WTC11 (cell line): ENCODE results near the gene SHOX. TPM values are rescaled to one million over a fixed set of nuclear protein-coding genes. Genes with fewer than 3 reads are reported as not detected.
A peak's percentile ranks its signal among the peaks of the same experiment; 100 is the strongest.

ENCODE experiments used
- ATAC-seq: fragments of 200-7000 bp; cut with Tn5 transposase; 2 replicates; pipeline ENCODE4 v1.10.0; 2021; ENCODE audit warnings: mild to moderate bottlenecking, moderate library complexity
- CTCF ChIA-PET: fragments of 300-600 bp; sonication (Branson Sonifier 250); formaldehyde crosslinking; loops from one replicate; lab custom pipeline; 2021; ENCODE audit warnings: antibody characterized with exemption; lab: Charles Lee
- POLR2A ChIA-PET: fragments of 350-600 bp; sonication (Branson Sonifier 250); formaldehyde crosslinking; loops from one replicate; lab custom pipeline; 2021; ENCODE audit warnings: antibody characterized with exemption; lab: Charles Lee
- DNase-seq: peaks from one replicate; pipeline ENCODE4 v3.0.0; 2021; ENCODE audit warnings: low spot score
- H3K27ac Mint-ChIP-seq: 2 replicates; pipeline ENCODE4 v1.8.0; 2021; ENCODE audit warnings: mixed read lengths
- H3K27me3 Mint-ChIP-seq: 2 replicates; pipeline ENCODE4 v1.8.0; 2021; ENCODE audit warnings: low read depth, mild to moderate bottlenecking, moderate library complexity, mixed read lengths
- H3K36me3 Mint-ChIP-seq: 2 replicates; pipeline ENCODE4 v1.8.0; 2021; ENCODE audit warnings: mixed read lengths
- H3K4me1 Mint-ChIP-seq: 2 replicates; pipeline ENCODE4 v1.8.0; 2022; ENCODE audit warnings: mixed read lengths
- H3K4me3 Mint-ChIP-seq: 2 replicates; pipeline ENCODE4 v1.8.0; 2021; ENCODE audit warnings: mild to moderate bottlenecking, moderate library complexity, mixed read lengths
- H3K9me3 Mint-ChIP-seq: 2 replicates; pipeline ENCODE4 v1.8.0; 2021; ENCODE audit warnings: mixed read lengths
- CREM ChIP-seq: sonication (generic); formaldehyde crosslinking; IDR thresholded peaks from 2 replicates; pipeline ENCODE4 v1.8.1; 2022; ENCODE audit warnings: mild to moderate bottlenecking, missing genetic modification reagents, moderate library complexity
- ELF4 ChIP-seq: sonication (generic); formaldehyde crosslinking; IDR thresholded peaks from 2 replicates; pipeline ENCODE4 v1.8.1; 2022; ENCODE audit warnings: low read depth, mild to moderate bottlenecking, moderate library complexity, missing genetic modification reagents
- EMX1 ChIP-seq: fragments of 250-450 bp; sonication (Bioruptor Pico); IDR thresholded peaks from 2 replicates; pipeline ENCODE4 v1.8.0; 2021; ENCODE audit warnings: mild to moderate bottlenecking
- FOXJ3 ChIP-seq: sonication (generic); formaldehyde crosslinking; IDR thresholded peaks from 2 replicates; pipeline ENCODE4 v1.9.0; 2021; ENCODE audit warnings: missing genetic modification reagents, mild to moderate bottlenecking, borderline replicate concordance
- GABPB1 ChIP-seq: sonication (generic); formaldehyde crosslinking; IDR thresholded peaks from 2 replicates; pipeline ENCODE4 v1.8.1; 2023; ENCODE audit warnings: mild to moderate bottlenecking, missing genetic modification reagents
- GTF2I ChIP-seq: fragments of 250-450 bp; sonication (Bioruptor Pico); conservative IDR thresholded peaks from 2 replicates; pipeline ENCODE4 v1.4.0; 2021; ENCODE audit warnings: mild to moderate bottlenecking
- JUN ChIP-seq: sonication (generic); formaldehyde crosslinking; IDR thresholded peaks from 2 replicates; pipeline ENCODE4 v1.8.0; 2023; ENCODE audit warnings: mild to moderate bottlenecking, missing genetic modification reagents
- NFATC4 ChIP-seq: fragments of 250-450 bp; sonication (Bioruptor Pico); IDR thresholded peaks from 2 replicates; pipeline ENCODE4 v1.9.0; 2021; ENCODE audit warnings: mild to moderate bottlenecking
- NFE2L1 ChIP-seq: sonication (generic); formaldehyde crosslinking; IDR thresholded peaks from 2 replicates; pipeline ENCODE4 v1.8.1; 2023; ENCODE audit warnings: missing genetic modification reagents
- NR2C2 ChIP-seq: sonication (generic); formaldehyde crosslinking; IDR thresholded peaks from 2 replicates; pipeline ENCODE4 v1.8.0; 2022; ENCODE audit warnings: mild to moderate bottlenecking, missing genetic modification reagents
- OVOL2 ChIP-seq: fragments of 250-450 bp; sonication (Bioruptor Pico); IDR thresholded peaks from 2 replicates; pipeline ENCODE4 v1.9.0; 2021; ENCODE audit warnings: mild to moderate bottlenecking, borderline replicate concordance
- SMAD4 ChIP-seq: sonication (generic); formaldehyde crosslinking; IDR thresholded peaks from 2 replicates; pipeline ENCODE4 v1.8.0; 2022; ENCODE audit warnings: mild to moderate bottlenecking, missing genetic modification reagents
- SOX15 ChIP-seq: fragments of 250-450 bp; sonication (Bioruptor Pico); IDR thresholded peaks from 2 replicates; pipeline ENCODE4 v1.9.0; 2021; ENCODE audit warnings: mild to moderate bottlenecking
- TP53 ChIP-seq: sonication (generic); formaldehyde crosslinking; IDR thresholded peaks from 2 replicates; pipeline ENCODE4 v1.8.1; 2023; ENCODE audit warnings: mild to moderate bottlenecking, missing genetic modification reagents
- ZNF138 ChIP-seq: sonication (generic); formaldehyde crosslinking; conservative IDR thresholded peaks from 2 replicates; pipeline ENCODE4 v1.8.1; 2022; ENCODE audit warnings: mild to moderate bottlenecking, moderate library complexity, missing genetic modification reagents
- total RNA-seq: library from RNA; stranded (reverse); gene quantifications from 3 replicates; pipeline ENCODE4 v1.2.3, GENCODE V29; 2021
- TF ChIP-seq, protein P1 (sequence below): sonication (generic); formaldehyde crosslinking; conservative IDR thresholded peaks from 2 replicates; pipeline ENCODE4 v1.8.1; 2022; ENCODE audit warnings: mild to moderate bottlenecking, missing genetic modification reagents
- TF ChIP-seq, protein P2 (sequence below): fragments of 250-450 bp; sonication (Bioruptor Pico); IDR thresholded peaks from 2 replicates; pipeline ENCODE4 v1.8.0; 2021; ENCODE audit warnings: mild to moderate bottlenecking
- TF ChIP-seq, protein P3 (sequence below): sonication (generic); formaldehyde crosslinking; IDR thresholded peaks from 2 replicates; pipeline ENCODE4 v1.8.1; 2023; ENCODE audit warnings: mild to moderate bottlenecking, moderate library complexity, missing genetic modification reagents
- TF ChIP-seq, protein P4 (sequence below): sonication (generic); formaldehyde crosslinking; IDR thresholded peaks from 2 replicates; pipeline ENCODE4 v1.8.1; 2023; ENCODE audit warnings: mild to moderate bottlenecking, missing genetic modification reagents, moderate library complexity

Gene SHOX
- total RNA-seq, 1 experiment from 2014 or later, result 0.09 TPM

DNA sequence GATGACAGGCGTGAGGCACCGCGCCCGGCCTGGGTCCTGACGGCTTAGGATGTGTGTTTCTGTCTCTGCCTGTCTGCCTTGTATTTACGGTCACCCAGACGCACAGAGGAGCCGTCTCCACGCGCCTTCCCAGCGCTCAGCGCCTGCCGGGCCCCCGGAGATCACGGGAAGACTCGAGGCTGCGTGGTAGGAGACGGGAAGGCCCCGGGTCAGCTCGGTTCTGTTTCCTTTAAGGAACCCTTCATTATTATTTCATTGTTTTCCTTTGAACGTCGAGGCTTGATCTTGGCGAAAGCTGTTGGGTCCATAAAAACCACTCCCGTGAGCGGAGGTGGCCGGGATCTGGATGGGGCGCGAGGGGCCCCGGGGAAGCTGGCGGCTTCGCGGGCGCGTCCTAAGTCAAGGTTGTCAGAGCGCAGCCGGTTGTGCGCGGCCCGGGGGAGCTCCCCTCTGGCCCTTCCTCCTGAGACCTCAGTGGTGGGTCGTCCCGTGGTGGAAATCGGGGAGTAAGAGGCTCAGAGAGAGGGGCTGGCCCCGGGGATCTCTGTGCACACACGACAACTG, 1.3 kb downstream of the SHOX start:
- H3K27me3 Mint-ChIP-seq, result peaks cover 93% of the 10 kb centered on the region
- no peak for DNase-seq
- peaks cover 9% of the 10 kb centered on the region for H3K36me3 Mint-ChIP-seq
- TF ChIP-seq ELF4 (CRISPR knock-in tag) (no peak), NFE2L1 (no peak), GABPB1 (no peak), GTF2I (CRISPR knock-in tag) (no peak), EMX1 (CRISPR knock-in tag) (no peak), ZNF138 (no peak), FOXJ3 (CRISPR knock-in tag) (no peak), SOX15 (CRISPR knock-in tag) (no peak)
- TF ChIP-seq, protein P1, sequence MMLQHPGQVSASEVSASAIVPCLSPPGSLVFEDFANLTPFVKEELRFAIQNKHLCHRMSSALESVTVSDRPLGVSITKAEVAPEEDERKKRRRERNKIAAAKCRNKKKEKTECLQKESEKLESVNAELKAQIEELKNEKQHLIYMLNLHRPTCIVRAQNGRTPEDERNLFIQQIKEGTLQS (CRISPR knock-in tag), result no peak
- TF ChIP-seq, all 79 proteins: peak for 0
- CTCF ChIA-PET, result no interaction called here
- no peaks in the 10 kb centered on the region for H3K9me3 Mint-ChIP-seq
- no peak overlapping the region for H3K27ac Mint-ChIP-seq
- ATAC-seq, result no peak
- peaks cover 66% of the 10 kb centered on the region for H3K4me1 Mint-ChIP-seq
- H3K4me3 Mint-ChIP-seq, result peak overlapping the region; percentile 65
- POLR2A ChIA-PET, result no interaction called here

DNA sequence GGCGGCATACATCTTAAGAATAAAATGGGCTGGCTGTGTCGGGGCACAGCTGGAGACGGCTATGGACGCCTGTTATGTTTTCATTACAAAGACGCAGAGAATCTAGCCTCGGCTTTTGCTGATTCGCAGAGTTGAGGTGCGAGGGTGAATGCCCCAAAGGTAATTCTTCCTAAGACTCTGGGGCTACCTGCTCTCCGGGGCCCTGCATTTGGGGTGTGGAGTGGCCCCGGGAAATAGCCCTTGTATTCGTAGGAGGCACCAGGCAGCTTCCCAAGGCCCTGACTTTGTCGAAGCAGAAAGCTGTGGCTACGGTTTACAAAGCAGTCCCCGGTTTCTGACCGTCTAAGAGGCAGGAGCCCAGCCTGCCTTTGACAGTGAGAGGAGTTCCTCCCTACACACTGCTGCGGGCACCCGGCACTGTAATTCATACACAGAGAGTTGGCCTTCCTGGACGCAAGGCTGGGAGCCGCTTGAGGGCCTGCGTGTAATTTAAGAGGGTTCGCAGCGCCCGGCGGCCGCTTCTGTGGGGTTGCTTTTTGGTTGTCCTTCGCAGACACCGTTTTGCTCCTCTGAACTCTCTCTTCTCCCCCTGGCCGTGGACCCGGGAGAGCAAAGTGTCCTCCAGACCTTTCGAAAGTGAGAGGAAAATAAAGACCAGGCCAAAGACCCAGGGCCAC, 1.9 kb downstream of the SHOX start:
- Mint-ChIP-seq H3K9me3 (no peaks in the 10 kb centered on the region), H3K4me3 (peak overlapping the region; percentile 65), H3K27ac (no peak overlapping the region), H3K4me1 (peaks cover 66% of the 10 kb centered on the region), H3K36me3 (peaks cover 3% of the 10 kb centered on the region; the same call in 1 of the 2 replicates), H3K27me3 (peaks cover 93% of the 10 kb centered on the region)
- ChIA-PET CTCF (no interaction called here), POLR2A (no interaction called here)
- ATAC-seq (peak; percentile 17; the same call in 1 of the 2 replicates), DNase-seq (peak; percentile 40)
- TF ChIP-seq NR2C2 (CRISPR knock-in tag) (no peak), TP53 (CRISPR knock-in tag) (no peak), CREM (CRISPR knock-in tag) (no peak), SMAD4 (no peak), JUN (no peak), NFATC4 (CRISPR knock-in tag) (no peak), OVOL2 (CRISPR knock-in tag) (no peak), GABPB1 (no peak)
- TF ChIP-seq, protein P2, sequence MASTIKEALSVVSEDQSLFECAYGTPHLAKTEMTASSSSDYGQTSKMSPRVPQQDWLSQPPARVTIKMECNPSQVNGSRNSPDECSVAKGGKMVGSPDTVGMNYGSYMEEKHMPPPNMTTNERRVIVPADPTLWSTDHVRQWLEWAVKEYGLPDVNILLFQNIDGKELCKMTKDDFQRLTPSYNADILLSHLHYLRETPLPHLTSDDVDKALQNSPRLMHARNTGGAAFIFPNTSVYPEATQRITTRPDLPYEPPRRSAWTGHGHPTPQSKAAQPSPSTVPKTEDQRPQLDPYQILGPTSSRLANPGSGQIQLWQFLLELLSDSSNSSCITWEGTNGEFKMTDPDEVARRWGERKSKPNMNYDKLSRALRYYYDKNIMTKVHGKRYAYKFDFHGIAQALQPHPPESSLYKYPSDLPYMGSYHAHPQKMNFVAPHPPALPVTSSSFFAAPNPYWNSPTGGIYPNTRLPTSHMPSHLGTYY (CRISPR knock-in tag), result no peak
- TF ChIP-seq, protein P3, sequence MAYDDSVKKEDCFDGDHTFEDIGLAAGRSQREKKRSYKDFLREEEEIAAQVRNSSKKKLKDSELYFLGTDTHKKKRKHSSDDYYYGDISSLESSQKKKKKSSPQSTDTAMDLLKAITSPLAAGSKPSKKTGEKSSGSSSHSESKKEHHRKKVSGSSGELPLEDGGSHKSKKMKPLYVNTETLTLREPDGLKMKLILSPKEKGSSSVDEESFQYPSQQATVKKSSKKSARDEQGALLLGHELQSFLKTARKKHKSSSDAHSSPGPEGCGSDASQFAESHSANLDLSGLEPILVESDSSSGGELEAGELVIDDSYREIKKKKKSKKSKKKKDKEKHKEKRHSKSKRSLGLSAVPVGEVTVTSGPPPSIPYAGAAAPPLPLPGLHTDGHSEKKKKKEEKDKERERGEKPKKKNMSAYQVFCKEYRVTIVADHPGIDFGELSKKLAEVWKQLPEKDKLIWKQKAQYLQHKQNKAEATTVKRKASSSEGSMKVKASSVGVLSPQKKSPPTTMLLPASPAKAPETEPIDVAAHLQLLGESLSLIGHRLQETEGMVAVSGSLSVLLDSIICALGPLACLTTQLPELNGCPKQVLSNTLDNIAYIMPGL (CRISPR knock-in tag), result no peak
- TF ChIP-seq, protein P4, sequence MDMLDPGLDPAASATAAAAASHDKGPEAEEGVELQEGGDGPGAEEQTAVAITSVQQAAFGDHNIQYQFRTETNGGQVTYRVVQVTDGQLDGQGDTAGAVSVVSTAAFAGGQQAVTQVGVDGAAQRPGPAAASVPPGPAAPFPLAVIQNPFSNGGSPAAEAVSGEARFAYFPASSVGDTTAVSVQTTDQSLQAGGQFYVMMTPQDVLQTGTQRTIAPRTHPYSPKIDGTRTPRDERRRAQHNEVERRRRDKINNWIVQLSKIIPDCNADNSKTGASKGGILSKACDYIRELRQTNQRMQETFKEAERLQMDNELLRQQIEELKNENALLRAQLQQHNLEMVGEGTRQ (CRISPR knock-in tag), result no peak
